Caco-2 (cell line): ENCODE measurements around the gene SPAAR. TPM values are rescaled to one million over a fixed set of nuclear protein-coding genes. Genes with fewer than 3 reads are reported as not detected.
A peak's percentile ranks its signal among the peaks of the same experiment; 100 is the strongest.

Source experiments
- BruUV-seq: library from RNA; stranded (reverse); fragments of 400-500 nt; replicated peaks from 2 replicates; lab custom pipeline; 2021; lab: Mats Ljungman, UMichigan
- CTCF ChIA-PET: fragments of 300-600 bp; sonication (Branson Sonifier 250); formaldehyde crosslinking; loops from one replicate; lab custom pipeline; 2022; ENCODE audit warnings: antibody characterized with exemption; lab: Charles Lee
- POLR2A ChIA-PET: fragments of 300-600 bp; sonication (Branson Sonifier 250); formaldehyde crosslinking; loops from one replicate; lab custom pipeline; 2022; ENCODE audit warnings: antibody characterized with exemption; lab: Charles Lee
- DNase-seq, 2 experiments: peaks; one replicate each; pipeline versions ENCODE4 v3.0.0 to v3.0.0-alpha.2; 2020 to 2022
- H3K27me3 ChIP-seq: replicated peaks from 2 replicates; pipeline ENCODE4 v1.6.0; 2011; ENCODE audit warnings: low read length; ENCODE audit not compliant: control insufficient read depth, insufficient read depth
- H3K36me3 ChIP-seq: 2 replicates; pipeline ENCODE4 v1.5.1; 2011; ENCODE audit warnings: low read length; ENCODE audit not compliant: control insufficient read depth, insufficient read depth
- H3K4me1 ChIP-seq: fragments of 250-450 bp; sonication (Bioruptor Pico); 2 replicates; pipeline ENCODE4 v1.5.1; 2020; ENCODE audit warnings: mild to moderate bottlenecking
- H3K4me3 ChIP-seq: 2 replicates; pipeline ENCODE4 v1.5.1; 2011; ENCODE audit warnings: low read depth, mild to moderate bottlenecking, control low read depth, low read length
- H3K9me3 ChIP-seq: fragments of 250-450 bp; sonication (Bioruptor Pico); 2 replicates; pipeline ENCODE4 v1.5.1; 2020; ENCODE audit warnings: mild to moderate bottlenecking, moderate library complexity
- H3K27ac Mint-ChIP-seq: one replicate; pipeline ENCODE4 v1.8.0; 2022; ENCODE audit warnings: mixed read lengths; ENCODE audit not compliant: unreplicated experiment
- H3K27me3 Mint-ChIP-seq: one replicate; pipeline ENCODE4 v1.8.0; 2022; ENCODE audit warnings: mixed read lengths; ENCODE audit not compliant: insufficient read depth, unreplicated experiment
- H3K36me3 Mint-ChIP-seq: one replicate; pipeline ENCODE4 v1.8.0; 2022; ENCODE audit warnings: mild to moderate bottlenecking, mixed read lengths; ENCODE audit not compliant: insufficient read depth, unreplicated experiment
- H3K4me1 Mint-ChIP-seq: one replicate; pipeline ENCODE4 v1.8.0; 2022; ENCODE audit warnings: low read depth, mixed read lengths; ENCODE audit not compliant: unreplicated experiment
- H3K4me3 Mint-ChIP-seq: one replicate; pipeline ENCODE4 v1.8.0; 2022; ENCODE audit warnings: mild to moderate bottlenecking, moderate library complexity, mixed read lengths; ENCODE audit not compliant: unreplicated experiment
- H3K9me3 Mint-ChIP-seq: one replicate; pipeline ENCODE4 v1.8.0; 2022; ENCODE audit warnings: mixed read lengths; ENCODE audit not compliant: unreplicated experiment
- CTCF ChIP-seq, 2 experiments: fragments of 200-600 bp in 1 of 2; IDR thresholded peaks; 1 replicate in 1 of 2; 2 replicates in 1 of 2; pipeline versions ENCODE4 v1.5.1 to v1.8.0; 2011 to 2022; ENCODE audit warnings: antibody characterized with exemption in 1 of 2, control low read depth in 1 of 2, inconsistent platforms in 1 of 2, low read depth in 1 of 2, low read length in 1 of 2, mild to moderate bottlenecking in 1 of 2, moderate library complexity in 1 of 2; ENCODE audit not compliant: insufficient read depth in 1 of 2, severe bottlenecking in 1 of 2, unreplicated experiment in 1 of 2
- intact Hi-C: fragments of 100-400 bp; cut with micrococcal nuclease; formaldehyde crosslinking; loops from one replicate; pipeline ENCODE4 v1.10.0; 2022; ENCODE audit not compliant: unreplicated experiment
- total RNA-seq: library from RNA; stranded (reverse); gene quantifications from 2 replicates; pipeline ENCODE4 v1.2.3, GENCODE V29; 2022

The SPAAR gene
- total RNA-seq, 1 experiment from 2014 or later: not detected

GRCh38 chr9:35944173-35944572 lies 34.9 kb downstream of the SPAAR start:
- no peaks in the 10 kb centered on the region for H3K9me3 ChIP-seq
- peaks cover 6% of the 10 kb centered on the region for H3K4me1 Mint-ChIP-seq
- no peaks in the 10 kb centered on the region for H3K27me3 ChIP-seq
- TF ChIP-seq CTCF (IDR thresholded peaks at IDR 0.05; ENCODE audit: insufficient read depth in 1 of 2, low read depth in 1 of 2, low read length in 1 of 2, severe bottlenecking in 1 of 2, unreplicated experiment in 1 of 2): no peak
- BruUV-seq: no TSS peak
- no peaks in the 10 kb centered on the region for H3K36me3 Mint-ChIP-seq
- no peaks in the 10 kb centered on the region for H3K9me3 Mint-ChIP-seq
- POLR2A ChIA-PET: no interaction called here
- peaks cover 12% of the 10 kb centered on the region; the same call in 1 of the 2 replicates for H3K4me1 ChIP-seq
- intact Hi-C loops: loop anchor here (2.0 kb wide), 1 partner anchor 37 kb away; the partner anchor contains the start of gene HRCT1
- H3K27ac Mint-ChIP-seq: no peak overlapping the region
- no peak overlapping the region for H3K4me3 ChIP-seq
- no peaks in the 10 kb centered on the region for H3K36me3 ChIP-seq
- CTCF ChIA-PET: interaction anchor here (2.5 to 2.9 kb wide), 2 partner anchors 11 to 41 kb away, joined by 11 to 39 read pairs; no protein-coding TSS in a partner anchor
- H3K27me3 Mint-ChIP-seq: no peaks in the 10 kb centered on the region
- H3K4me3 Mint-ChIP-seq: no peak overlapping the region
- DNase-seq: no peak

- POLR2A ChIA-PET: interaction anchor here (1.4 kb wide), 1 partner anchor 42 kb away, joined by 7 read pairs; no protein-coding TSS in a partner anchor
- intact Hi-C loops: loop anchor here (2.0 to 5.0 kb wide), 2 partner anchors 38 to 222 kb away; partner anchors contain the start of genes CCIN and HRCT1
- Mint-ChIP-seq H3K9me3 (no peaks in the 10 kb centered on the region), H3K4me3 (no peak overlapping the region), H3K27ac (no peak overlapping the region), H3K4me1 (peaks cover 10% of the 10 kb centered on the region), H3K36me3 (no peaks in the 10 kb centered on the region), H3K27me3 (no peaks in the 10 kb centered on the region)
- H3K9me3 ChIP-seq: no peaks in the 10 kb centered on the region
- no peaks in the 10 kb centered on the region for H3K27me3 ChIP-seq
- H3K4me3 ChIP-seq: no peak overlapping the region
- TF ChIP-seq CTCF (IDR thresholded peaks at IDR 0.05; ENCODE audit: insufficient read depth in 1 of 2, low read depth in 1 of 2, low read length in 1 of 2, severe bottlenecking in 1 of 2, unreplicated experiment in 1 of 2): no peak
- no peaks in the 10 kb centered on the region for H3K36me3 ChIP-seq
- peaks cover 12% of the 10 kb centered on the region; the same call in 1 of the 2 replicates for H3K4me1 ChIP-seq
- no peak for DNase-seq
- BruUV-seq: no TSS peak
- CTCF ChIA-PET: interaction anchor here (1.5 to 2.9 kb wide), 3 partner anchors 10 to 79 kb away, joined by 7 to 39 read pairs (median 11); no protein-coding TSS in a partner anchor
Measured at GRCh38 chr9:35944841-35945240, 35.6 kb downstream of the SPAAR start.

- Histone ChIP-seq H3K9me3 (no peaks in the 10 kb centered on the region), H3K4me1 (peaks cover 12% of the 10 kb centered on the region; the same call in 1 of the 2 replicates), H3K36me3 (no peaks in the 10 kb centered on the region), H3K27me3 (no peaks in the 10 kb centered on the region), H3K4me3 (no peak overlapping the region)
- no peaks in the 10 kb centered on the region for H3K9me3 Mint-ChIP-seq
- CTCF ChIA-PET: interaction anchor here (0.6 to 2.9 kb wide), 8 partner anchors 10 to 298 kb away, joined by 3 to 39 read pairs (median 5); partner anchors contain the start of gene HRCT1
- H3K27ac Mint-ChIP-seq: peak overlapping the region; percentile 58
- peak overlapping the region; percentile 57 for H3K4me3 Mint-ChIP-seq
- DNase-seq: peak; percentile 79 to 81
- intact Hi-C loops: loop anchor here (2.0 to 5.0 kb wide), 2 partner anchors 39 to 222 kb away; partner anchors contain the start of genes CCIN and HRCT1
- no peaks in the 10 kb centered on the region for H3K36me3 Mint-ChIP-seq
- peaks cover 10% of the 10 kb centered on the region for H3K4me1 Mint-ChIP-seq
- no peaks in the 10 kb centered on the region for H3K27me3 Mint-ChIP-seq
- no TSS peak for BruUV-seq
- POLR2A ChIA-PET: interaction anchor here (1.4 kb wide), 1 partner anchor 43 kb away, joined by 7 read pairs; no protein-coding TSS in a partner anchor
- peak; percentile 77 to 79 for TF ChIP-seq CTCF (IDR thresholded peaks at IDR 0.05; ENCODE audit: insufficient read depth in 1 of 2, low read depth in 1 of 2, low read length in 1 of 2, severe bottlenecking in 1 of 2, unreplicated experiment in 1 of 2)
Measured at GRCh38 chr9:35945341-35946018, 36.2 kb downstream of the SPAAR start.
